NCI-H748 treated with DMSO at 0.1 percent for 48 hours (cell line): Measurements from ENCODE around the gene BTNL3.
"Not testable (repeated sequence)": the region's sequence is repeated elsewhere in the genome, so short reads cannot be mapped to it uniquely, and the experiment has no call there.

Experiments used
- DNase-seq: peaks from one replicate; lab custom pipeline; 2025; lab: John Stamatoyannopoulos, UW

Gene BTNL3

GRCh38 chr5:180988592-180988991 lies at the start of gene BTNL3:
Gene BTNL3, plus strand, starts transcription at chr5:180988846. Its CDS starts 183 bp downstream, at chr5:180989029.
- DNase-seq = no peak

GRCh38 chr5:180950291-180950949 lies 38.2 kb upstream of the BTNL3 start:
- DNase-seq = no peak

- DNase-seq = no peak
These were observed 29.0 kb upstream of the BTNL3 start for GRCh38 chr5:180959661-180960060.

DNA sequence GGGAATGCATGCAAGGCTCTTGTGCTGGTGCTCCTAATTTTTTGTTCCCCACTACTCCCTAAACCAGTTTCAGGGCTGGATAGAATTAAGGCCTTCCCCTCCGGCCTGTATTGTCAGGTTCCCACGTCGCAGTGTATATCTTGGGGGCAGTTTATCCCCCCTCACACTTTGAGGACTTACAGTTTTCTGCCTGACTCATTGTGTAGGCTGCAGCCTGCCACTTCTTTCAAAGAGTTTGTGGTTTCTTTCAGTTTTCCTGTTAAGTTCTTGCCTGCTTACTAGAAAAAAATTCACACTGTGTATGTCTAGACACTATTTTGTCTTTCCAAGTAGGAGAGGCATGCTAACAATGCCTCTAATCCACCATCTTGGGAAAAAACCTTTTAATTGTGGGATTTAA lies 28.4 kb upstream of the BTNL3 start:
- no peak for DNase-seq

- DNase-seq = no peak
These were observed 19.2 kb upstream of the BTNL3 start for GRCh38 chr5:180969406-180969805.

DNA sequence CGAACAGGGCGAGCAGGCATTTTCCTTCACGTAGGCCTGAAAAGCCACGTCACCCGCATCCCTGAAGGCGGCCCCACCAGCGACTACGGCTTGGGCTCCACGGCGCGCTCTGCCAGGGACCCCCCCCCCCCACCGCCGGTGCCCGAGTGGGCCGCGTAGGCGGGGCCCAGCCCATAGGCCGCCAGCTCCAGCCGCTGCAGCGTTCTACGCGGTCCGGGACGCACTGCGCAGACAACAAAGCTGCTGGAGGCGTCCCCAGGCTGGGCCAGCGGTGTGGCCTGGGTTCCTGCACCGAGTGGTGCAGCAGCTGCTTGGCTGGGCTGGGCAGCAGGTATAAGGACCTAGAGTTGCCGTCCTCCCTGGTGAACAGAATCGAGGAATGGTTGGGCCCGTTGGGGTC lies 18.3 kb upstream of the BTNL3 start:
- no peak for DNase-seq

GRCh38 chr5:180970875-180971274 lies 17.8 kb upstream of the BTNL3 start:
- no peak for DNase-seq

DNA sequence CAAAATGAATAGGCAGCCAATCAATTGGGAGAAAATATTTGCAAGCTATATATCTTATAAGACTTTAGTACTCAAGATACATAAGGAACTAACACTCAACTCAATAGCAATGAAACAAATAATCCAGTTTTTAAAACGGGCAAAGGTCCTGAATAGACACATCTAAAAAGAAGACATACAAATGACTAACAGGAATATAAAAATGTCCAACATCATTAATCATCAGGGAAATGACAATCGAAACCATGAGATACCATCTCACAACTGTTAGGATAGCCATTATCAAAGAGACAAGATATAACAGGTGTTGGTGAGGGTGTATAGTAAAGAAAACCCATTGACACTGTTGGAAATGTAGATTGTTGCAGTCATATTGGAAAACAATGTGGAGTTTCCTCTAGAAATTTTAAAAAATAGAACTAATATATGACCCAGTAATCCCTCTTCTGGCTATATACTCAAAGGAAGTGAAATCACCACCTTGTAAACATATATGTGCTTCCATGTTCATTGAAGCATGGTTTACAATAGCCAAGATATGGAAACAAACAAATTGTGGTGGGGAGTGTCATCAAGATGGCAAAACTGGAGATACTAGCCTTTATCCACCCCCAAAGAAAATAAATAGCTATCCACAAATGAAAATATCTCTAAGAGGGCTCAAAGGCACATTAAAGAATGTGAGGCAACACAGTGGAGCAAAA lies 13.9 kb upstream of the BTNL3 start:
- DNase-seq = no peak

GRCh38 chr5:180975338-180975737 lies 13.3 kb upstream of the BTNL3 start:
- no peak for DNase-seq

DNA sequence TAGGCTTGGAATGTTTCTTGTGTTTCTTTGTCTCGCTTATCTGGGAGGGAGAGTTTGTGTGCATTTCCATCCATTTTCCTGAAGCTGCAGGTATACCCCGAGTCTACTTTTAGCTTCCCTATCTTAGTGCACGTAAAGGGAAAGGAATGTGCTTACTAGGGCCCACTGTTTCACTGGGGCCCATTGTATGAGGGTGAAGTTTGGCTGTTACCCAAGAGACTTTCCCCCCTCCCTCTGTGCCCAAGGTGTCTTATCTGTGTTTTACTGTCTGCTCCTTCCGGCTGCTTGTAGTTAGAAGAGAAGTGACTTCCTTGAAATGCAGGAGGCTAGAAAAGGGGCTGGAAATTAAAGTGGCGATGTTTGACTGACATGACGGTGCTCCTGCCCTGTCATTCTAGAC lies 12.1 kb upstream of the BTNL3 start:
- DNase-seq = no peak

GRCh38 chr5:180977852-180978251 lies 10.8 kb upstream of the BTNL3 start:
- DNase-seq = no peak

- no peak for DNase-seq
These were observed 6.5 kb upstream of the BTNL3 start for GRCh38 chr5:180982008-180982741.

DNA sequence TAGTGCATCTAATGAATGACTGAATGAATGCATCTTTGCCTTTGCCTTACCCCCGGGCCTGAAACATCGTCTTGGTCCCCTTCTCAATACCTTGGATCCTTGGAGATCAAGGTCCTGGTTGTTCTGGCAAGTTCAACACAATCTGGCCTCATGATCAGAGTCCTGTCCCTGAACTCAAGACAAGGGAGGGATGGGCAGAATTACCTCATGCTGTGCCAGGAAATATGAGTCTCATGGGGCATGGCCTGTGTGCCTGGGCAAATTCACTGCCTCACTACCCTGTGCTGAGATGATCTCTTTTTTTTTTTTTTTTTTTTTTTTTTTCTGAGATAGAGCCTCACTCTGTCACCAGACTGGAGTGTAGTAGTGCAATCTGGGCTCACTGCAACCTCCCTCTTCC lies 630 bp upstream of the BTNL3 start:
- DNase-seq = no peak

- no peak for DNase-seq
These were observed 1.6 kb downstream of the BTNL3 start for GRCh38 chr5:180990086-180990881.

DNA sequence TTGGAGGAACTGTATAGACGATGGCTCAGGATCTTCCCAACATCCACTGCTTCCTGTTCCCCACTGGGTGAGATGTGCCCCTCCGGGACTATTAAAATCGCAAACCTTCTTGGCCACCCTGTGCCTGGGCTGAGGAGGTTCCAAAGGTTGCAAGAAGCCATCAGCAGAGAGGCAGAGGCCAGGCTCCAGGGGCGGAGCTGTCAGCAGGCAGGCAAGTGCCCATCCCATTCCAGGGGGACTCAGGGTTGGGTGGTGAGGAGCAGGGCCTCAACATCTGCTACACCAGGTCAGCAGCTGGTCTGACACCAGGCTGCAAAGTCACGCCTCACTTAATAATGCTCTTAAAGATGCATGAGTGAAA lies 2.2 kb downstream of the BTNL3 start:
- no peak for DNase-seq

- no peak for DNase-seq
These were observed 13.3 kb downstream of the BTNL3 start for GRCh38 chr5:181001947-181002346.

GRCh38 chr5:181005791-181006190 lies 17.1 kb downstream of the BTNL3 start:
- DNase-seq = no peak

DNA sequence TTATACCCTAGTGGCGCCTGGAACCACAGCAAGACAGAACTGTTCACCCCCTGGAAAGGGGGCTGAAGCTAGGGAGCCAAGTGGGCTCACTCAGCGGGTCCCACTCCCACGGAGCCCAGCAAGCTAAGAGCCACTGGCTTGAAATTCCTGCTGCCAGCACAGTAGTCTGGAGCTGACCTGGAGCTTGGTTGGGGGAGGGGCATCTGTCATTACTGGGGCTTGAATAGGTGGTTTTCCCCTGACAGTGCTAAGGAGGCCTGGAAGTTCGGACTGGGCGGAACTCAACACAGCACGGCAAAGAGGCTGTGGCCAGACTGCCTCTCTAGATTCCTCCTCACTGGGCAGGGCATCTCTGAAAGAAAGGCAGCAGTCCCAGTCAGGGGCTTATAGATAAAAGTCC lies 19.5 kb downstream of the BTNL3 start:
- no peak for DNase-seq

DNA sequence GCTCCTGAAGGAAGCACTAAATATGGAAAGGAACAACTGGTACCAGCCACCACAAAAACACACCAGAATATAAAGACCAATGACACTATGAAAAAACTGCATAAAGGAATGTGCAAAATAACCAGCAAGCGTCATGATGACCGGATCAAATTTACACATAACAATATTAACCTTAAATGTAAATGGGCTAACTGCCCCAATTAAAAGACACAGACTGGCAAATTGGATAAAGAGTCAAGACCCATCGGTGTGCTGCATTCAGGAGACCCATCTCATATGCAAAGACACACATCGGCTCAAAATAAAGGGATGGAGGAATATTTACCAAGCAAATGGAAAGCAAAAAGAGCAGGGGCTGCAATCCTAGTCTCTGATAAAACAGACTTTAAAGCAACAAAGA lies 21.4 kb downstream of the BTNL3 start:
- not testable (repeated sequence) for DNase-seq

DNA sequence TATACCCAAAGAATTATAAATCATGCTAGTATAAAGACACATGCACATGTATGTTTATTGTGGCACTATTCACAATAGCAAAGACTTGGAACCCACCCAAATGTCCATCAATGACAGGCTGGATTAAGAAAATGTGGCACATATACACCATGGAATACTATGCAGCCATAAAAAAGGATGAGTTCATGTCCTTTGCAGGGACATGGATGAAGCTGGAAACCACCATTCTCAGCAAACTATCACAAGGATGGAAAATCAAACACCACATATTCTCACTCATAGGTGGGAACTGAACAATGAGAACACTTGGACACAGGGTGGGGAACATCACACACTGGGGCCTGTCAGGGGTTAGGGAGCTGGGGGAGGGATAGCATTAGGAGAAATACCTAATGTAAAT lies 26.0 kb downstream of the BTNL3 start:
- not testable (repeated sequence) for DNase-seq

DNA sequence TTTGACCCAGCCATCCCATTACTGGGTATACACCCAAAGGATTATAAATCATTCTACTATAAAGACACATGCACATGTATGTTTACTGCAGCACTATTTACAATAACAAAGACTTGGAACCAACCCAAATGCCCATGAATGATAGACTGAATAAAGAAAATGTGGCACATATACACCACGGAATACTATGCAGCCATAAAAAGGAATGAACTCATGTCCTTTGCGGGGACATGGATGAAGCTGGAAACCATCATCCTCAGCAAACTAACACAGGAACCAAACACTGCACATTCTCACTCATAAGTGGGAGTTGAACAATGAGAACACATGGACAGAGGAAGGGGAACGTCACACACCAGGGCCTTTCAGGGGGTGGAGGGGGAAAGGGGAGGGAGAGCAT lies 28.8 kb downstream of the BTNL3 start:
- not testable (repeated sequence) for DNase-seq

DNA sequence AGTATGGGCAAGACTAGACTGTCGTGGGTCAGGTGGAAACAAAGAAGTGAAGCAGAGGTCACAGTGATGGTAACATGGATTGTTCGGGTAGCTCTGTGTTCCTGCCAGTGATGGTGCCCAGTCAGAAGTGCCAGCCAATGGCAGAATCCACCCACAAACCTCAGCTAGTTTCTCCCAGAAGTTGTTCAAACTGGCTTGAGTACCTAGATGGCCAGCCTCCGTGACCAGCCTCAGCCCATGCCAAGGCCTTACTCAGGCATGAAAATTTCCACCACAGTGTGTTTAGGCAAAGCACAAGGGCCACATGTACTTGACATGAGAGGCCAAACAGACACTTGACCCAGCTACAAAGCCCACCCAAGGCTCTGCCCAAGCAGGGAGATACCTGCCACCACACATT lies 32.0 kb downstream of the BTNL3 start:
- DNase-seq = no peak
